Erythroblast (primary cell): ENCODE measurements around the gene SUMO2.
A peak's percentile ranks its signal among the peaks of the same experiment; 100 is the strongest.
"Not testable (repeated sequence)": the region's sequence is repeated elsewhere in the genome, so short reads cannot be mapped to it uniquely, and the experiment has no call there.

Experiments
- DNase-seq, 2 experiments: peaks; one replicate each; lab custom pipeline; 2025; lab: John Stamatoyannopoulos, UW
- GATA1 ChIP-seq: IDR thresholded peaks from 2 replicates; pipeline ENCODE4 v1.6.1; 2011; ENCODE audit warnings: low read depth, mild to moderate bottlenecking, control low read depth, low read length, moderate library complexity
- POLR2A ChIP-seq: IDR thresholded peaks from 2 replicates; pipeline ENCODE4 v1.6.1; 2011; ENCODE audit warnings: mild to moderate bottlenecking, low read length

SUMO2 gene

GRCh38 chr17:75142236-75142971, 40.4 kb downstream of the SUMO2 start:
- TF ChIP-seq POLR2A = no peak
- TF ChIP-seq GATA1 = no peak

GRCh38 chr17:75138519-75138918, 44.2 kb downstream of the SUMO2 start:
- DNase-seq = no peak
- TF ChIP-seq POLR2A = no peak
- TF ChIP-seq GATA1 = no peak

More at GRCh38 chr17:75142236-75142971, 40.4 kb downstream of the SUMO2 start:
- no peak for DNase-seq

- not testable (repeated sequence) for DNase-seq
Observed at GRCh38 chr17:75137762-75138161, 45.0 kb downstream of the SUMO2 start.

GRCh38 chr17:75135946-75136345, 46.8 kb downstream of the SUMO2 start:
- no peak for DNase-seq
- TF ChIP-seq GATA1 = no peak
- no peak for TF ChIP-seq POLR2A

- no peak for DNase-seq
- no peak for TF ChIP-seq POLR2A
- no peak for TF ChIP-seq GATA1
Observed at GRCh38 chr17:75135452-75135851, 47.3 kb downstream of the SUMO2 start.

GRCh38 chr17:75133607-75134347, 49.0 kb downstream of the SUMO2 start:
- DNase-seq = not testable (repeated sequence)

- DNase-seq = no peak
- TF ChIP-seq POLR2A (no peak), GATA1 (no peak)
Observed at GRCh38 chr17:75133001-75133400, 49.8 kb downstream of the SUMO2 start.

- DNase-seq = not testable (repeated sequence)
Observed at GRCh38 chr17:75132018-75133000, 50.5 kb downstream of the SUMO2 start.

- TF ChIP-seq GATA1 (no peak), POLR2A (peak; percentile 71)
- DNase-seq = peak; percentile 84 to 86
Observed at GRCh38 chr17:75131278-75132017, 51.3 kb downstream of the SUMO2 start, which contains the start of gene NT5C. Gene NT5C (minus strand): TSS chr17:75131742. CDS start chr17:75131707, 35 bp downstream.

- DNase-seq = peak; percentile 65 to 71
- TF ChIP-seq GATA1 (no peak), POLR2A (no peak)
Observed at GRCh38 chr17:75130632-75131277, 52.0 kb downstream of the SUMO2 start.

GRCh38 chr17:75130059-75130631, 52.6 kb downstream of the SUMO2 start:
- no peak for DNase-seq
- TF ChIP-seq GATA1 (no peak), POLR2A (no peak)

- no peak for DNase-seq
- no peak for TF ChIP-seq POLR2A
- no peak for TF ChIP-seq GATA1
Observed at GRCh38 chr17:75129576-75129975, 53.2 kb downstream of the SUMO2 start.
